GM19035 (cell line): ENCODE data around the gene OPALIN.

Experiments
- ATAC-seq: cut with Tn5 transposase; IDR thresholded peaks from one replicate; pipeline ENCODE4 v1.9.1; 2021; ENCODE audit not compliant: unreplicated experiment

The OPALIN gene

DNA sequence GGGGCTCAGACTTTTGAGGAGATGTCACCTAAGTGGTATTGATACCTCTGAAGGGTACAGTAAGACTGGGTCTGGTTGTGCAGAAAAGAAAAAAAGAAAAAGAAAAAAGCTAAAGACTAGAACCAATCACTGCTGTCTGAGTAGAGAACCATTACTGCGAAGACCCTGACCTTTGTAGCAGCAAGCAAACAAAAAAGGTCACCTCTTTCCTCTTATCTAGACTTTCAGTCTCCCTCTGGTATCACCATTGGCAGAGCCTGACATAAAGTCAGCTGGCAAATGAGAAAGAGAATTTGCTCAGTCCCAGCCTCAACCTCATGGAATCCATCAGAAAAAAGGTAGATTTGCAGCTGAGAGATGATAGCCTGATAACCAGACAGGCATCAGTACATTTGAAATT lies 57.2 kb downstream of the OPALIN start:
- no peak for ATAC-seq

DNA sequence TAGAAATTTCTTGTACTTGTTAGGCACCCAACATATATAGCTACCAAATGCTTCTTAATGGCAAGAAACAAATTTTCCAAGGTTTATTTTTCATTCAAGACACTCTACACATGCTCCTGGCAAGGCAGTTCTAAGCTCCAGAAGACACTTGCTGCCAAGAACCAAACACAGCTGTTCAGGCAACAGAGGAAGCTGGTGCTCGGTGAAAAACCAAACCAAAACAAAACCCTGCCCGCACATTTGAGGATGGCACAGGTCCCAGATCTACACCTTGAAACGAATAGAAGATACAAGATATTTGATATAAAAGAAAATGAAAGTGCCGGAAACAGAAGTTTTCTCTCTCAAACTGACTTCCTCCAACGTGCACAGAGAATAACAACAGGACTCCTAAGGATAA lies 59.4 kb downstream of the OPALIN start:
- no peak for ATAC-seq

DNA sequence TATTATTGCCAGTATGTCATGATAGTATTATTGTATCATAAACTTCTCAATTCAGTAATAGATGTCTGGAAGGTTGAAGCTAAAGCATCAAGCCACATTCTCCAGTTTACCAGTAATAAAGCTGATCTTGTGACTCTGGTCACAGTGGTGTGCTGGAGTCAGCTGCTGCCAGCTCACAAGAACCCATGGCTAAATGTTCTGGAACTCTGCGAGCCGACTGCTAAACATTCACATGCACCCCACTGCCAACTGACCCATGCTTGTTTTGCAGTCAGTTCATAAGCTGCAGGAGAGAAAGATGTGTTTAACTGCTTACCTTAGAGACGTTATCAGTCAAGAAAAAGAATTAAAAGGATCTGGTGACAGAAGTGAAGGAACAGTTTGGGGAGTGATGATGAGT lies 60.4 kb downstream of the OPALIN start:
- ATAC-seq = no peak

DNA sequence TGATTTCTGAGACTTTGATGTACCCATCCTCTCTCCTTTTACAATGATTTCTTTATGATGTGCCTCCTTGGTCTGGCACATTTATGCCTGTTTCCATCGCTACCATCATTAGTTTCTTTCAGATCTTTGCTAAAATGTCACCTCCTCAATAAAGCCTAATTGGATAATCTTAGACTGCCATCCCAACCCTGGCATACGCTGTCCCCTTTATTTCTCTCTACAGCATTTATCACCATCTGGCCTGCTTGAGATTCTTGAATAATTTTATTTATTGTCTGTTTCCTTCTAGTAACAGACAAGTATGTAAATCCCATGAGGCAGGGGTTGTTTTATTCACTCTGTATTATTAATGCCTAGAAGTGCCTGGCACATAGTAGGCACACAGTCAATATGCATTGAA lies 61.3 kb downstream of the OPALIN start:
- no peak for ATAC-seq

DNA sequence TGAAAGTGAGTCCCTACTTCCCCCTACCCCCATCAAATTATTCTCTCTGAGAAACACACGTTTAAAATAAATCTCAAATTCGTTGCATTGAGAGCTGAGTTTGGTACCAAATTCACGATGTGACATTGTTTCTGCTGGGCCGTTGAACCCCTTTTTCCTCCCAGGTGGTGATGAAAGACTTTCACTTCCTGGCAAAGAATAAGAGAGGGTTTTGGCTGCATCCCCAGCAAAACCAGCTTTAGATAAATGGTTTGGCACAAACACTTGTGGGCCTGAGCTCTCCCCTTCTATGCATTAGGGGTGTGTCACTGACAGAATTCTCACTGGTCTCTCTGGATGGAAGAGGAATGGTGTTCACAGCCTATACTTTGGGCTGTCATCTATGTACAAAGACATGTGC lies 63.3 kb downstream of the OPALIN start:
- ATAC-seq = no peak
